ENCODE data around the gene ADSS1.

The ADSS1 gene

GRCh38 chr14:104734601-104734990 is 10.6 kb downstream of the ADSS1 start:
- H3K9me2 ChIP-seq (replicated peaks; ENCODE audit: low read depth, low read length), result no peaks in the 10 kb centered on the region
- no peaks in the 10 kb centered on the region for H3K9me3 ChIP-seq (ENCODE audit: insufficient read depth, low read depth, low read length)
- no peak overlapping the region for H2AFZ ChIP-seq (ENCODE audit: low read length)
- no peak overlapping the region for H3K4me2 ChIP-seq (ENCODE audit: low read depth, low read length, poor library complexity, severe bottlenecking)
- no peaks in the 10 kb centered on the region for H3F3A ChIP-seq (ENCODE audit: low read depth)
- H3K36me3 ChIP-seq (ENCODE audit: insufficient read depth, low read length), result no peaks in the 10 kb centered on the region
- H3K9ac ChIP-seq (ENCODE audit: low read depth, low read length, poor library complexity, severe bottlenecking), result no peak overlapping the region
- H3K79me2 ChIP-seq (ENCODE audit: insufficient read depth, low read length), result no peaks in the 10 kb centered on the region
- H3K27me3 ChIP-seq (ENCODE audit: insufficient read depth, low read length, poor library complexity, severe bottlenecking), result no peaks in the 10 kb centered on the region
- H3K4me3 ChIP-seq (ENCODE audit: low read length, poor library complexity, severe bottlenecking), result no peak overlapping the region
- no peaks in the 10 kb centered on the region for H4K20me1 ChIP-seq (ENCODE audit: insufficient read depth, low read length, poor library complexity, severe bottlenecking)
- no peaks in the 10 kb centered on the region for H3K4me1 ChIP-seq (ENCODE audit: insufficient read depth, low read length, poor library complexity, severe bottlenecking)
- TF ChIP-seq, protein P1, sequence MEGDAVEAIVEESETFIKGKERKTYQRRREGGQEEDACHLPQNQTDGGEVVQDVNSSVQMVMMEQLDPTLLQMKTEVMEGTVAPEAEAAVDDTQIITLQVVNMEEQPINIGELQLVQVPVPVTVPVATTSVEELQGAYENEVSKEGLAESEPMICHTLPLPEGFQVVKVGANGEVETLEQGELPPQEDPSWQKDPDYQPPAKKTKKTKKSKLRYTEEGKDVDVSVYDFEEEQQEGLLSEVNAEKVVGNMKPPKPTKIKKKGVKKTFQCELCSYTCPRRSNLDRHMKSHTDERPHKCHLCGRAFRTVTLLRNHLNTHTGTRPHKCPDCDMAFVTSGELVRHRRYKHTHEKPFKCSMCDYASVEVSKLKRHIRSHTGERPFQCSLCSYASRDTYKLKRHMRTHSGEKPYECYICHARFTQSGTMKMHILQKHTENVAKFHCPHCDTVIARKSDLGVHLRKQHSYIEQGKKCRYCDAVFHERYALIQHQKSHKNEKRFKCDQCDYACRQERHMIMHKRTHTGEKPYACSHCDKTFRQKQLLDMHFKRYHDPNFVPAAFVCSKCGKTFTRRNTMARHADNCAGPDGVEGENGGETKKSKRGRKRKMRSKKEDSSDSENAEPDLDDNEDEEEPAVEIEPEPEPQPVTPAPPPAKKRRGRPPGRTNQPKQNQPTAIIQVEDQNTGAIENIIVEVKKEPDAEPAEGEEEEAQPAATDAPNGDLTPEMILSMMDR (conservative IDR thresholded peaks at IDR 0.05; ENCODE audit: low read length), result no peak
- TF ChIP-seq EZH2phosphoT487 (IDR thresholded peaks at IDR 0.05; ENCODE audit: borderline replicate concordance), result no peak

DNA sequence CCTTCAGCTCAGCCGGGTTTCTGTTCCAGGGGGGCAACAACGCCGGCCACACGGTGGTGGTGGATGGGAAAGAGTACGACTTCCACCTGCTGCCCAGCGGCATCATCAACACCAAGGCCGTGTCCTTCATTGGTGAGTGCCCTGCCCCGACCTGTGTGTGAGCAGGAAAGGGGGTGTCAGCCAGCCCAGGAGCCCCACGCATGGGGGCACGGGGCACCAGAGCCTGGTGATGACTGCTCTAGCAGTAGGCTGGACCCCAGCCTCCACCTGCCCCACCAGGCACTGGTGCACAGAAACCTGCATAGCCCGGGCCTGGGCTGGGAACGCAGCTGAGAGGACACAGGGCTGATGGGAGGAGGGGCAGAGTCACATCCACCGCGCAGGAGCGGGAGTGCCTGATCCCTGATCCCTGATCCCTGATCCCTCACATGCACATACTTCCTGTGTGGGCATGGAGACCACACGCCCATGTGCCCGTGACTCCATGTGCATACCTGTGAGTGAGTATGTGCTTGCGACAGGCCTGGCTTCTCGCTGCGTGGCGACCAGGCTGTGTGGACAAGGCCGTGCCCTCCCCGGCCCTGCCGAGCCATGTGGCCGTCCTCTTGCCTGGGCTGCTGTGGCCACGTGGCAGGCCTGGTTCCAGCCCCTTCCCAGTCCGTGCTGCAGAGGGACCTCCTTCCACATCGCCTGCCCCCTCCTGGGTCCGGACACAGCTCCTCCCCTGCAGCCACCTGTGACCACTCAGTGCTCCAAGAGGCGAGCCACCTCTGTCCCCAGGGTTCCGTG is 11.2 kb downstream of the ADSS1 start:
- Histone ChIP-seq H3K36me3 (ENCODE audit: insufficient read depth, low read length) (no peaks in the 10 kb centered on the region), H3K9ac (ENCODE audit: low read depth, low read length, poor library complexity, severe bottlenecking) (no peak overlapping the region), H3K4me3 (ENCODE audit: low read length, poor library complexity, severe bottlenecking) (no peak overlapping the region), H3K9me3 (ENCODE audit: insufficient read depth, low read depth, low read length) (no peaks in the 10 kb centered on the region), H3K79me2 (ENCODE audit: insufficient read depth, low read length) (no peaks in the 10 kb centered on the region), H3K4me1 (ENCODE audit: insufficient read depth, low read length, poor library complexity, severe bottlenecking) (no peaks in the 10 kb centered on the region), H3K9me2 (replicated peaks; ENCODE audit: low read depth, low read length) (no peaks in the 10 kb centered on the region), H3F3A (ENCODE audit: low read depth) (no peaks in the 10 kb centered on the region), H3K4me2 (ENCODE audit: low read depth, low read length, poor library complexity, severe bottlenecking) (no peak overlapping the region), H3K27me3 (ENCODE audit: insufficient read depth, low read length, poor library complexity, severe bottlenecking) (no peaks in the 10 kb centered on the region), H2AFZ (ENCODE audit: low read length) (no peak overlapping the region), H4K20me1 (ENCODE audit: insufficient read depth, low read length, poor library complexity, severe bottlenecking) (no peaks in the 10 kb centered on the region)
- no peak for TF ChIP-seq EZH2phosphoT487 (IDR thresholded peaks at IDR 0.05; ENCODE audit: borderline replicate concordance)
- TF ChIP-seq, protein P1 (conservative IDR thresholded peaks at IDR 0.05; ENCODE audit: low read length), result no peak

- no peak overlapping the region for H2AFZ ChIP-seq (ENCODE audit: low read length)
- H4K20me1 ChIP-seq (ENCODE audit: insufficient read depth, low read length, poor library complexity, severe bottlenecking), result no peaks in the 10 kb centered on the region
- H3K9ac ChIP-seq (ENCODE audit: low read depth, low read length, poor library complexity, severe bottlenecking), result no peak overlapping the region
- H3K27me3 ChIP-seq (ENCODE audit: insufficient read depth, low read length, poor library complexity, severe bottlenecking), result no peaks in the 10 kb centered on the region
- no peak overlapping the region for H3K4me2 ChIP-seq (ENCODE audit: low read depth, low read length, poor library complexity, severe bottlenecking)
- no peaks in the 10 kb centered on the region for H3K79me2 ChIP-seq (ENCODE audit: insufficient read depth, low read length)
- H3K36me3 ChIP-seq (ENCODE audit: insufficient read depth, low read length), result no peaks in the 10 kb centered on the region
- no peaks in the 10 kb centered on the region for H3K9me3 ChIP-seq (ENCODE audit: insufficient read depth, low read depth, low read length)
- H3F3A ChIP-seq (ENCODE audit: low read depth), result no peaks in the 10 kb centered on the region
- no peaks in the 10 kb centered on the region for H3K9me2 ChIP-seq (replicated peaks; ENCODE audit: low read depth, low read length)
- TF ChIP-seq, protein P1 (conservative IDR thresholded peaks at IDR 0.05; ENCODE audit: low read length), result no peak
- no peak for TF ChIP-seq EZH2phosphoT487 (IDR thresholded peaks at IDR 0.05; ENCODE audit: borderline replicate concordance)
- no peaks in the 10 kb centered on the region for H3K4me1 ChIP-seq (ENCODE audit: insufficient read depth, low read length, poor library complexity, severe bottlenecking)
- H3K4me3 ChIP-seq (ENCODE audit: low read length, poor library complexity, severe bottlenecking), result no peak overlapping the region
Observed at GRCh38 chr14:104735830-104736642, 12.0 kb downstream of the ADSS1 start.

Data from Loucy (cell line).